Erythroblast (primary cell): ENCODE measurements around the gene CPA5.
"Not testable (repeated sequence)": the region's sequence is repeated elsewhere in the genome, so short reads cannot be mapped to it uniquely, and the experiment has no call there.

Experiments used
- DNase-seq, 2 experiments: peaks; one replicate each; lab custom pipeline; 2025; lab: John Stamatoyannopoulos, UW
- GATA1 ChIP-seq: IDR thresholded peaks from 2 replicates; pipeline ENCODE4 v1.6.1; 2011; ENCODE audit warnings: low read depth, mild to moderate bottlenecking, control low read depth, low read length, moderate library complexity
- POLR2A ChIP-seq: IDR thresholded peaks from 2 replicates; pipeline ENCODE4 v1.6.1; 2011; ENCODE audit warnings: mild to moderate bottlenecking, low read length

Gene CPA5

DNA sequence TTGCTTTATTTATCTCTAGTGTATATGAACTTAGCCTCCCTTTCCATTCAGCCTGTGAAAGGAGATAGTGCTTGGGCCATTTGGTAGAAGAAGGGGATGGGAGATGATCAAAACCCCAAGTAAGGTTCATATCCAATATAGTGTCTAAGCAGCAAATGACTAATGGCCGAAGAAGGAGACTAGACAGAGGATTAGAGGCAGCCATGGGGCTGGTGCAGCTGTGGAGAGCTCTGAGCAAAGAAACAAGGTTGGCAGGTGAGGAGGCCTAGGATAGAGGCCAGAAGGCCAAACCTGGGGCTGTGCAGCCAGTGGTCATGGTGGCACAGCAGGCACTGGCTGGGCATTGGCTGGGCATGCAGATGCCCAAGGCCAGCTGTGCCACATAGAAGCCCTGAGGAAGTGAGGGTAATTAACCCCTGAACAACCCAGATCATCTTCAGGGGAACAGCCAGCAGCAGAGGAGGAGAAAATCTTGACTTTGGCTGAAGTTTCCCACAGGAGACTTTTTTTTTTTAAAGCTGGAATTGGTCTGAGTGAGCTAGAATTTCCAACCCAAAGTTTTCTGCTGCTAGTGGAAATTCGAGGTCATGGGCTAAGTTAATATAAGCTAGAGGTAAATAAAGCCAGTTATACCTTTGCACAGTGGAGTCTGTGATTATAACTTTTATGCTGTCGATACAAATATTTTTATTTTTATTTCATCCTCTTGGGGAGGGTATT lies 25.4 kb downstream of the CPA5 start:
- no peak for TF ChIP-seq POLR2A
- no peak for TF ChIP-seq GATA1
- no peak for DNase-seq

DNA sequence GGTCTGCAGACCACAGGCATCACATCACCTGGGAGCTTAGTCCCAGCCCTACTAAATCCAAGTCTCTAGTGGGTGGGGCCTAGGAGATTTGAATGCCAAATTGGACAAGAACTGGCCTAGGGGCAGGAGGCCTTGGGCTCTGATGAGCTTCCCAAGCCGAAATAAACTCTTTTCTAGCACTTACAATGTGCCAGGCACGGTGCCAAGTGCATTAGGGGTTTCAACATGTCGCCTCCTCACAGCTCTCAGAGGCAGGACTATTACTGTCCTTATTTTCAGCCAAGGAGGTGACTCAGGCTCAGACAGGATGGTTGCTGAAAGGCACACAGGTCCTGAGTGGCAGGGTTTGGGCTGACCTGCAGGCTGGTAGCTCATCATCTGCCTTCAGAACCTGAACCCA lies 26.4 kb downstream of the CPA5 start:
- no peak for DNase-seq
- TF ChIP-seq GATA1, result no peak
- no peak for TF ChIP-seq POLR2A

DNA sequence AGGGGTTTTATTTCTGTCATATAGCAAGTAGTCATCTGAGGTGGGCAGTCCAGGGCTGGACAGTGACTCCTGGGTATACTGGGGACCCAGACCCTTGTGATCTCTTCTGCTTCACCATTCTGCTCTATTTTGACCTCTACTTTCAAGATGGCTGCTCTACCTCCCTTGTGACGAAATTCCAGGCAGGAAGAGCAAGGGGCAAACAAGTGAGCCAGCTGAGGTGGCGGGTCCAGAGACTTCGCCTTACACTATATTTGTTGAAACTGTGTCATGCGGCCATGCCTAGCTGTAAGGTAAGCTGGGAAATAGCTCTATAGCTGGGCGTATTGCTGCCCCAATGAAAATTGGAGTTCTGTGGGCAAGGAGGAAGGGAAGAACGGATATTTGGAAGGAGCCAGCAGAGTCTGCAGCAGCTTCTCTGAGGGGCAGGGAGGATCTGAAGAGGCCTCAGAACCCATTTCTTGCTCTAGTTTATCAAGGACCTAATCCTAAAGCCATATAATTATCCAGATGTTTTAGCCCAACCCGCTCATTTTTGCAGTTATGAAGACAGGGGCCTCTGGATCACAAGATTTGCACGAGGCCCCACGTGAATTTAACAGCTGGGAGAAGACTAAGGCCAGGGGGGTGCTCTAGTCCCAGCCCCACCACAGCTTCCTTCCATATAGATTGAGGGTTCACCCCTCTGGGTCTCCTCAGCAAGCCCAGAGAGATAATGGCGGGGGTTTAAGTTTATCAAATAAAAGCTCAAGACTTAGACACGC lies 28.0 kb downstream of the CPA5 start:
- TF ChIP-seq POLR2A (no peak), GATA1 (no peak)
- DNase-seq, result no peak

DNA sequence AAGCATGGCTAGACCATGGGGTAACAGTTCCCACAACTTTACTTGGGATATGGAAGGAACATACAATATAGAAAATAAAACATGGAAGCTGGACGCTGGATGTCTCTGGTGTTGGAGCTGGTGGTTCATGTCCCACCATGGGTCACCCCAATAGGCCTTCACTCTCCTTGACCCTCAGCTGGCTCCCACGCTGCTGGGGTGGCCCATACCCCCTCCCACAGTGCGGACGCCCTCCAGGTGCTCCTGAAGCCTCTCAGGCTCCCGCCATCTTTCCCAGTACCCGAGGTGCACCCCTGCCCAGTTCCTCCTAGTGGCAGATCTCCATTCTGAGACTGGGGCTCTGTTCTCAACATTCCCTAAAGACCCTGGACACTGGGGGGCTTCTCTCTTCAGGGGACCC lies 29.9 kb downstream of the CPA5 start:
- no peak for DNase-seq
- TF ChIP-seq GATA1 (no peak), POLR2A (no peak)

DNA sequence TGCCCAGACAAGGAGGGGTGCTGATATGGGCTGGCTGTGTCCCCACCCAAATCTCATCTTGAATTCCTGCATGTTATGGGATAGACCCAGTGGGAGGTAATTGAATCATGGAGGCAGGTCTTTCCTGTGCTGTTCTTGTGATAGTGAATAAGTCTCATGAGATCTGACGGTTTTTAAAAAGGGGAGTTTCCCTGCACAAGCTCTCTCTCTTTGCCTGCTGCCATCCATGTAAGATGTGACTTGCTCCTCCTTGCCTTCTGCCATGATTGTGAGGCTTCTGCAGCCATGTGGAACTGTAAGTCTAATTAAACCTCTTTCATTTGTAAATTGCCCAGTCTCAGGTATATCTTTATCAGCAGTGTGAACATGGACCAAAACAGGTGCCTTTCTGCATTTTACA lies 31.8 kb downstream of the CPA5 start:
- DNase-seq, result not testable (repeated sequence)

DNA sequence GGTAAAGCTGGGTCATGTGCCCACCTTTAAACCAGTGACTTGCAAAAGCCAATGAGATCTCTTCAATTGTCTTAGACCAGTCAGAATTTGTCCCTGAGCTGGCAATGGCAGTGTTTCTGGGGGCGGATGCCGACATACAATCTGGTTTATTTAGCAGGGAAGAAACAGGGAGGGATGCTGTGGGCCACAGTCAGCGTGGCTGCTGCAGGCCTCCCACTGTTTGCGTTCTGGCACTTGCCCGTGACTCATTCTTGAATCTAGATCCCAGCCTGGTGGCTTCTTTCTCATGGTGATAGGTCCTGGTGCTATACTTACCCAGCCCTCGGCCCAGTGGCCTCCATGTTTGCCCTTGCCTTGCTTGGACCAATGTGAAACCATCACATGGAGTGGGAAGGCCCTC lies 32.6 kb downstream of the CPA5 start:
- DNase-seq, result no peak
- TF ChIP-seq POLR2A (no peak), GATA1 (no peak)

DNA sequence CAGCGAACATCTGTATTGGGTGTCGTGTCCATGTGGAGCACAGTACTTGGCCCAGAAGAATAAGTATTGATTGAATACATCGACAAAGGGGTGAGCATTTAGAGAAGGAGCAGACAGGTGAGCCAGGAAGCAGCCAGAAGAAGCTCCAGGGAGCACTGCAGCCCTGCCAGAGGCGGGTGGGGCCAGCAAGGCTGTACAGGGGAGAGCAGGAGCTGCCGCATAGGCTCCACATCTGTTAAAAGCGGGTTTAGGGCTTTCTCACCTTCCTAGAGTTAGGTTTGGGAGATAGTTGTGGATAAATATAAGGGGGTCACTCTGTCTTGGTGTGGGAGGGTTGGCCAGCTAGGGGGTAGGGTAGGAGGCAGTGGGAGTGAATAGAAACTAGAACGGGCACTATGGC lies 34.4 kb downstream of the CPA5 start:
- DNase-seq, result no peak
- TF ChIP-seq GATA1 (no peak), POLR2A (no peak)

DNA sequence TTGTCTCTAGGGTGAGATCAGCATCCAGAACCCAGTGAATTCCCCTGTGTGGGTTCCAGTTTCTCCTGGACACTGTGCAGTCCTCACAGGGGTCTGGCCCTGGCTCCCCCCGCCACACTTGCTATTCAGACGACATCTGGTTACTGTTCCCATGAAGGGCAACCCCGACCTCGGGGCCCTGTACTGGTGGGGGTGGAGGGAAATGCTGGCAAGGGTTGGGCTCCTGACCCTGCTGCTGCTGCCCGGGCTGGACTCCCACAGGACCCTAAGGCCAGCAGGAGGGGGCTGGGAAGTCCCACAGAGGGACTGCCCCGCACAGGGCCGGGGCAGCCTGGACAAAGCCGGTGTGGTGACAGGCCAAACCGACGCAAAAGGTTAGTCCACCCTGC lies 34.9 kb downstream of the CPA5 start:
- no peak for DNase-seq
- TF ChIP-seq GATA1, result no peak
- no peak for TF ChIP-seq POLR2A

DNA sequence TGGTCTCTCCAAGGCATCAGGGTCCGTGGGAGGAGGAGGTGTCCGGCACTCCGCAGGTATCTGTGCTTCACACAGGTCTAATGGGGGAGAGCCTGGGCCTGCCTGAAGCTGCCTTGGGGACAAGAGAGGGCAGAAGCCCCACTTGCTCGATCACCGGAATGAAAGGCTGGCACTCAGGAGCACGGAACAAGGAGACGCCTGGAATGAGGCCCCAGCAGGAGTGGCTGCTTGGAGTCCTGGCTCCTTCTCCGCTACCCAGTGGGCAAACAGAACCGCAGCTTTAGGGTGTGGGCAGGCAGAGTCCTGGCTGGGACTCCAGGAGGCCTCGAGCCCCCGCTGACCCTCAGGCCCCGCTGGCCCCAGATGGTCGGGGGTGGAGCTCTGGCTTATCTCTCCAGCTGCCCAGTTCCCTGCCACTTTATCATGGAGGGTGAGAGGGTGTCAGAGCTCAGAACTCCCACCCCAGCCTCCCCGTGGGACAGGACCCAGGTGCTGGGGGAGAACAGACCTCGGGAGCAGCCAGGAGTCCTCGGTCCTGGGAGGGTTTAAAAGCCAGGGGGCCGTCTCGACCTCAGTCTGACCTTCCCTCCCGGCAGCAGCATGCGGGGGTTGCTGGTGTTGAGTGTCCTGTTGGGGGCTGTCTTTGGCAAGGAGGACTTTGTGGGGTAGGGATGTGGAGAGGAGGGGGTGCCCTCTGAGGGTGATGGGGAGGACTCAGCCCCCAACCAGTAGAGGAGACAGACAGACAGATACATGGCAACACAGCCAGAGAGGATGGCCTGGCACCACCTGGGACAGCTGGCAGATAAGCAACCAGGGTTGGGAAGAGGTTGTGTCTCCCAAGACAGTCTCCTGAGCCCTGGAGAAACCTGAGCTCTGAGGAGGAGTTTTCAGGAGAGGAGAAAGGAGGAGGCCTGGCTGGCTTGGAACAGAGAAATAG lies 35.6 kb downstream of the CPA5 start, which contains the start of gene CPA1:
Gene CPA1 (plus strand): TSS at position 574 of the 940 bp plus-strand sequence. CDS start 27 bp downstream, at position 601.
- TF ChIP-seq GATA1 (no peak), POLR2A (no peak)
- no peak for DNase-seq

DNA sequence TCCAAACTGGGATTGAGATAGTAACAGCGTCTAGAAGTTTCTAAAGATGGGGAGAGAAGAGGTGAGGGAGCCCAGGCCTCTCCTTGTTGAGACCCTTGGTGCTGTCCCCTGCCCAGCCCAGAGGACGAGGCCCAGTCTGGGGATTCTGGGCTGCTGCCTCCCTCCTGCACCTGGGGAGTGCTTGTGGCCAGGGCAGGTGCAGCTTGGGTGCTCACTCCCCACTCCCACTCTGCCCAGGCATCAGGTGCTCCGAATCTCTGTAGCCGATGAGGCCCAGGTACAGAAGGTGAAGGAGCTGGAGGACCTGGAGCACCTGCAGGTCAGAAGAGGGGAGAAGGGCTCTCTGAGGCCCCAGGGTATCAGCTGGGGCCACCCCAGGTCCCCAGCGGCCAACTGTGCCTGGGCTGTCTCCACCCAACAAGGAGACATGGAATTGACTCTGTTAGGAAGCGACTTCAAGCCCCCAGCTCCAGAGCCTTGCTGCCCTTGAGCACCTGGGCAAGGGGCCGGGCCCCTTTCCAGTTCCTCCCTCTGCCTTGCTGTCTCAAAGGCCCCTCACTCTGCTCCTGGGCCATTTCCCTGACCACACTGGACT lies 36.3 kb downstream of the CPA5 start:
- TF ChIP-seq POLR2A, result no peak
- no peak for TF ChIP-seq GATA1
- no peak for DNase-seq

DNA sequence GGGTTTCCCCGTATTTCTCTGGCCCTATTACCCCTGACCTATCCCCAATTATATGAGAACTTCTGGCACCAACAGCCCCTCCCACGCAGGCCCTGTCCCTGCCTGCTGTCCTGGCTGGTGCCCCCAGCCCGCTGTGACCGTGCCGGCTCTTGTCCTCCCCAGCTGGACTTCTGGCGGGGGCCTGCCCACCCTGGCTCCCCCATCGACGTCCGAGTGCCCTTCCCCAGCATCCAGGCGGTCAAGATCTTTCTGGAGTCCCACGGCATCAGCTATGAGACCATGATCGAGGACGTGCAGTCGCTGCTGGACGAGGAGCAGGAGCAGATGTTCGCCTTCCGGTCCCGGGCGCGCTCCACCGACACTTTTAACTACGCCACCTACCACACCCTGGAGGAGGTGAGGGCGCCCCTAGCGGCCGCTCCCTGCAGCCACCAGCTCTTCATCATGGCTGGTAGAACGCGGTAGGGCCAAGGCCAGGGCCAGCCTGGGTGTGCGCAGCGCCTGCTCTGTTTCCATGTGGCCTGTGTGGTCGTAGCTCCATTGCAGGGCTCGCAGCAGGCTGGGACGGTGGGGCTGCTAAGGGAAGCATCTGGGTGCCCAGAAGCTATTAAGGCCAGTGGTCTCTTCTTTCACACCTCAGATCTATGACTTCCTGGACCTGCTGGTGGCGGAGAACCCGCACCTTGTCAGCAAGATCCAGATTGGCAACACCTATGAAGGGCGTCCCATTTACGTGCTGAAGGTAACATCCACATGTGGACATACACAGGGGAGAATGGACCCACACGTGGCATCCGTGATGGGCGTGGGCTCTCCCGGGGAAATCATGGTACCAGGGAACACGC lies 37.1 kb downstream of the CPA5 start:
- TF ChIP-seq POLR2A, result no peak
- no peak for TF ChIP-seq GATA1

DNA sequence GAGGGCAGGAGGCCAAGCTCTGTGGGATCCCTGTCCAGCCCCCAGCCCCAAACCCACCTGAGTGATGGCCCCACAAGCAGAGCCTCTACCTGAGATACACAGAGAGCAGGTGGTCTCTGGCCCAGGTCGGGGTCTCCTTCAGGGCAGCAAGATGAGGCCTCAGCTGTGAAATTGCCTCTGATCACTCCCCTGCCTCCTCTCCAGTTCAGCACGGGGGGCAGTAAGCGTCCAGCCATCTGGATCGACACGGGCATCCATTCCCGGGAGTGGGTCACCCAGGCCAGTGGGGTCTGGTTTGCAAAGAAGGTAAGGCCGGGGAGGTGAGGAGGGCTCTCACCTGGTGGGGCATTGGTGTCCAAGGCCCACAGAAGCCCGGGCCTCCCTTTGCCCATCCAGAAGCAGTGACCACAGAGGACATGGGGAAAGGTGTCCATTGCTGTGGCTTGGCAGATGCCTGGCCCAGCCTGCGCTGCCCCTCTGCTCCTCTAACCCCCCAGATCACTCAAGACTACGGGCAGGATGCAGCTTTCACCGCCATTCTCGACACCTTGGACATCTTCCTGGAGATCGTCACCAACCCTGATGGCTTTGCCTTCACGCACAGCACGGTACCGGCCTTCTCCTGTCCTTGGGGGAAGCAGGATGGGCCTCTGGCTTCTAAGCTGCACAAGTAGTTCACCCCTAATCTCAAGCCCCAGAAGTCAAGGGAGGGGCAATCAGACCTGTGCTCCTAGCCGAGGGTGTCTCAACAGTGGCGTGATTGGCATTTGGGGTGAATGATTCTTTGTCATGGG lies 38.8 kb downstream of the CPA5 start:
- no peak for DNase-seq
- TF ChIP-seq POLR2A (no peak), GATA1 (no peak)

More for the DNA sequence above, 37.1 kb downstream of the CPA5 start:
- peak in 1 of 2 experiments; percentile 5 for DNase-seq
